Breast epithelium (tissue), 3 donors: ENCODE results near the gene KCNC3.

Source experiments
- POLR2A ChIP-seq: fragments of 450-650 bp; IDR thresholded peaks from one replicate; pipeline ENCODE4 v1.6.1; 2016; ENCODE audit warnings: antibody characterized with exemption, mild to moderate bottlenecking, moderate library complexity
- POLR2AphosphoS5 ChIP-seq, 3 donors: sonication (generic); formaldehyde crosslinking; IDR thresholded peaks; one replicate each; pipeline ENCODE4 v1.6.1; 2017; ENCODE audit warnings: antibody characterized with exemption in 3 of 3
- TF ChIP-seq, protein P1 (sequence below), 3 donors: fragments of 450-650 bp; IDR thresholded peaks; one replicate each; pipeline ENCODE4 v1.5.1; 2016 to 2017; ENCODE audit warnings: antibody characterized with exemption in 3 of 3, mild to moderate bottlenecking in 3 of 3, moderate library complexity in 3 of 3

GRCh38 chr19:50273821-50274220 is 55.4 kb downstream of the KCNC3 start:
- TF ChIP-seq, protein P1, sequence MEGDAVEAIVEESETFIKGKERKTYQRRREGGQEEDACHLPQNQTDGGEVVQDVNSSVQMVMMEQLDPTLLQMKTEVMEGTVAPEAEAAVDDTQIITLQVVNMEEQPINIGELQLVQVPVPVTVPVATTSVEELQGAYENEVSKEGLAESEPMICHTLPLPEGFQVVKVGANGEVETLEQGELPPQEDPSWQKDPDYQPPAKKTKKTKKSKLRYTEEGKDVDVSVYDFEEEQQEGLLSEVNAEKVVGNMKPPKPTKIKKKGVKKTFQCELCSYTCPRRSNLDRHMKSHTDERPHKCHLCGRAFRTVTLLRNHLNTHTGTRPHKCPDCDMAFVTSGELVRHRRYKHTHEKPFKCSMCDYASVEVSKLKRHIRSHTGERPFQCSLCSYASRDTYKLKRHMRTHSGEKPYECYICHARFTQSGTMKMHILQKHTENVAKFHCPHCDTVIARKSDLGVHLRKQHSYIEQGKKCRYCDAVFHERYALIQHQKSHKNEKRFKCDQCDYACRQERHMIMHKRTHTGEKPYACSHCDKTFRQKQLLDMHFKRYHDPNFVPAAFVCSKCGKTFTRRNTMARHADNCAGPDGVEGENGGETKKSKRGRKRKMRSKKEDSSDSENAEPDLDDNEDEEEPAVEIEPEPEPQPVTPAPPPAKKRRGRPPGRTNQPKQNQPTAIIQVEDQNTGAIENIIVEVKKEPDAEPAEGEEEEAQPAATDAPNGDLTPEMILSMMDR (IDR thresholded peaks at IDR 0.05), result no peak
- no peak for TF ChIP-seq POLR2A
- no peak for TF ChIP-seq POLR2AphosphoS5 (IDR thresholded peaks at IDR 0.05)
